HepG2 (cell line): ENCODE data around the gene JMJD1C. TPM values are rescaled to one million over a fixed set of nuclear protein-coding genes. Genes with fewer than 3 reads are reported as not detected.

Experiments used
- ESRRA ChIP-seq: sonication (generic); formaldehyde crosslinking; IDR thresholded peaks from 2 replicates; pipeline ENCODE4 v1.5.1; 2020; ENCODE audit warnings: mild to moderate bottlenecking, low read depth, missing genetic modification reagents
- MED13 ChIP-seq: sonication (generic); formaldehyde crosslinking; IDR thresholded peaks from 2 replicates; pipeline ENCODE4 v1.5.0; 2020; ENCODE audit warnings: missing genetic modification reagents
- MTERF4 ChIP-seq: sonication (generic); formaldehyde crosslinking; IDR thresholded peaks from 2 replicates; pipeline ENCODE4 v1.8.0; 2023; ENCODE audit warnings: mild to moderate bottlenecking, missing genetic modification reagents
- NFRKB ChIP-seq: fragments of 450-650 bp; IDR thresholded peaks from 2 replicates; pipeline ENCODE4 v1.6.1; 2017
- NPAS2 ChIP-seq: sonication (generic); formaldehyde crosslinking; IDR thresholded peaks from 2 replicates; pipeline ENCODE4 v1.8.0; 2022; ENCODE audit warnings: mild to moderate bottlenecking, missing genetic modification reagents, borderline replicate concordance
- SKIL ChIP-seq: sonication (generic); formaldehyde crosslinking; IDR thresholded peaks from 2 replicates; pipeline ENCODE4 v1.8.0; 2022; ENCODE audit warnings: missing genetic modification reagents, mild to moderate bottlenecking, moderate library complexity, borderline replicate concordance
- SOX6 ChIP-seq, 2 experiments: fragments of 450-650 bp in 1 of 2; sonication (generic) in 1 of 2; formaldehyde crosslinking in 1 of 2; IDR thresholded peaks; 2 replicates each; pipeline versions ENCODE4 v1.4.0 to v1.6.1; 2017 to 2020; ENCODE audit warnings: antibody characterized with exemption in 1 of 2, mild to moderate bottlenecking in 1 of 2, missing genetic modification reagents in 1 of 2
- SP2 ChIP-seq: sonication (generic); formaldehyde crosslinking; IDR thresholded peaks from 2 replicates; pipeline ENCODE4 v1.5.1; 2020; ENCODE audit warnings: mild to moderate bottlenecking, missing genetic modification reagents
- TEAD2 ChIP-seq: sonication (generic); formaldehyde crosslinking; IDR thresholded peaks from 2 replicates; pipeline ENCODE4 v1.9.0; 2021; ENCODE audit warnings: missing genetic modification reagents
- THAP11 ChIP-seq: IDR thresholded peaks from 2 replicates; pipeline ENCODE4 v1.6.1; 2016; ENCODE audit warnings: missing biosample characterization, missing genetic modification reagents
- THAP7 ChIP-seq: sonication (generic); formaldehyde crosslinking; IDR thresholded peaks from 2 replicates; pipeline ENCODE4 v1.8.1; 2023; ENCODE audit warnings: mild to moderate bottlenecking, missing genetic modification reagents
- USF2 ChIP-seq, 2 experiments: sonication (generic) in 1 of 2; formaldehyde crosslinking in 1 of 2; IDR thresholded peaks; 2 replicates each; pipeline versions ENCODE4 v1.5.1 to v1.6.1; 2011 to 2020; ENCODE audit warnings: borderline replicate concordance in 1 of 2, low read depth in 1 of 2, low read length in 1 of 2, mild to moderate bottlenecking in 1 of 2, missing genetic modification reagents in 1 of 2, moderate library complexity in 1 of 2
- ZBTB46 ChIP-seq: sonication (generic); formaldehyde crosslinking; IDR thresholded peaks from 2 replicates; pipeline ENCODE4 v1.4.0; 2020; ENCODE audit warnings: mild to moderate bottlenecking, missing genetic modification reagents, borderline replicate concordance
- ZNF292 ChIP-seq: sonication (generic); formaldehyde crosslinking; IDR thresholded peaks from 2 replicates; pipeline ENCODE4 v1.8.1; 2022; ENCODE audit warnings: mild to moderate bottlenecking, low read depth, missing genetic modification reagents, borderline replicate concordance
- ZNF329 ChIP-seq: sonication (generic); formaldehyde crosslinking; IDR thresholded peaks from 2 replicates; pipeline ENCODE4 v1.9.0; 2021; ENCODE audit warnings: low read depth, mild to moderate bottlenecking, missing genetic modification reagents
- ZNF337 ChIP-seq: sonication (generic); formaldehyde crosslinking; IDR thresholded peaks from 2 replicates; pipeline ENCODE4 v1.5.1; 2020; ENCODE audit warnings: missing genetic modification reagents, low read depth, mild to moderate bottlenecking, borderline replicate concordance
- polyA plus RNA-seq, 8 experiments: library from polyadenylated mRNA; depleted of rRNA in 3 of 8; stranded (reverse) in 7 of 8; unstranded in 1 of 8; fragments of >200 nt; fragmentation: Illumina TruSeq in 4 of 8; extraction: Trizol in 4 of 8; gene quantifications; 2 replicates each; pipeline versions ENCODE4 v1.2.1 to v1.2.3, GENCODE V29; 2011 to 2016; ENCODE audit warnings: low read depth in 4 of 8, missing spikeins in 1 of 8, mixed read lengths in 1 of 8; ENCODE audit not compliant: insufficient read depth in 1 of 8
- total RNA-seq, 5 experiments: library from RNA; depleted of rRNA; stranded (reverse); fragments of >200 nt; fragmentation: Illumina TruSeq; extraction: Trizol; gene quantifications; 2 replicates each; pipeline ENCODE4 v1.2.3, GENCODE V29; 2016; ENCODE audit warnings: low read depth in 1 of 5

JMJD1C gene
- total and polyA plus RNA-seq, 2 of the 13 experiments (the other 11 are each of a cell fraction or from before 2014, with no cell fraction given): 42.3 to 42.7 TPM

- TF ChIP-seq SKIL (CRISPR knock-in tag) (no peak), USF2 (IDR thresholded peaks at IDR 0.05; ENCODE audit: low read depth, low read length) (no peak), USF2 (CRISPR knock-in tag; IDR thresholded peaks at IDR 0.05; ENCODE audit: borderline replicate concordance) (peak; percentile 47; the same call in 1 of the 2 replicates), ESRRA (CRISPR knock-in tag) (no peak), TEAD2 (no peak), ZBTB46 (CRISPR knock-in tag) (no peak), NFRKB (no peak), THAP11 (no peak), MTERF4 (peak; percentile 16; the same call in 1 of the 2 replicates), MED13 (CRISPR knock-in tag) (no peak), ZNF292 (CRISPR knock-in tag) (no peak), ZNF329 (0 out of 2 replicates have a peak, but pooled peaks have one; percentile 30), SP2 (CRISPR knock-in tag) (no peak; the same call in 1 of the 2 replicates), THAP7 (CRISPR knock-in tag) (no peak), SOX6 (IDR thresholded peaks at IDR 0.05) (no peak), SOX6 (CRISPR knock-in tag; IDR thresholded peaks at IDR 0.05) (no peak), ZNF337 (CRISPR knock-in tag) (no peak), NPAS2 (CRISPR knock-in tag) (no peak)
Measured at GRCh38 chr10:63464402-63465292, 1.1 kb downstream of the JMJD1C start (continued).
